ENCODE data around the gene HSPA12B.

DNA sequence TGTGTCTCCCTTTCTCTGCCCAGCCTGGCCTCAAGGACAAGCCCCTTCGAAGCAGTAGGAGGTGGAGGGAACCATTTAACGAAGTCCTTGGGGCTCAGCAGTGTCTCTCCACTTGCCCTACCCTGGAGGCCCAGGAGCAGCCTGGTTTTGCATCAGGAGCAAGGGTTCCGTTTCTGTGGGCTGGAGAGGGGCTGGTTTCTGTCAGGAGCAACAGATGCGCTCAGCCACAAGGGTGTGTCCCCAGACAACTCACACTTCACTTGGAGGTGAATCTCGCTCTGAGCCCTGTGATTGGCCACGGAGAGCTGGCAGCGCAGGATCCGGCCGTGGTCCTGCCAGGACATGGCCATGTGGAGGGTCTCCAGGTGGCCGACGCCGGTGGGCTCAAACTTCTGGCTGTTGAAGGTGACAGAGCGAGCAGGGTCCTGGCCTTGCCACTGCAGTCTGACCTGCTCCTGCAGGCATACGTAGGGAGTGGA lies 27.0 kb upstream of the HSPA12B start:
- TF ChIP-seq, protein P1, sequence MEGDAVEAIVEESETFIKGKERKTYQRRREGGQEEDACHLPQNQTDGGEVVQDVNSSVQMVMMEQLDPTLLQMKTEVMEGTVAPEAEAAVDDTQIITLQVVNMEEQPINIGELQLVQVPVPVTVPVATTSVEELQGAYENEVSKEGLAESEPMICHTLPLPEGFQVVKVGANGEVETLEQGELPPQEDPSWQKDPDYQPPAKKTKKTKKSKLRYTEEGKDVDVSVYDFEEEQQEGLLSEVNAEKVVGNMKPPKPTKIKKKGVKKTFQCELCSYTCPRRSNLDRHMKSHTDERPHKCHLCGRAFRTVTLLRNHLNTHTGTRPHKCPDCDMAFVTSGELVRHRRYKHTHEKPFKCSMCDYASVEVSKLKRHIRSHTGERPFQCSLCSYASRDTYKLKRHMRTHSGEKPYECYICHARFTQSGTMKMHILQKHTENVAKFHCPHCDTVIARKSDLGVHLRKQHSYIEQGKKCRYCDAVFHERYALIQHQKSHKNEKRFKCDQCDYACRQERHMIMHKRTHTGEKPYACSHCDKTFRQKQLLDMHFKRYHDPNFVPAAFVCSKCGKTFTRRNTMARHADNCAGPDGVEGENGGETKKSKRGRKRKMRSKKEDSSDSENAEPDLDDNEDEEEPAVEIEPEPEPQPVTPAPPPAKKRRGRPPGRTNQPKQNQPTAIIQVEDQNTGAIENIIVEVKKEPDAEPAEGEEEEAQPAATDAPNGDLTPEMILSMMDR (conservative IDR thresholded peaks at IDR 0.05; ENCODE audit: low read length) = no peak
- TF ChIP-seq EZH2phosphoT487 (IDR thresholded peaks at IDR 0.05; ENCODE audit: borderline replicate concordance, low read depth, low read length) = no peak

Data from OCI-LY7 (cell line).